GM10248 (cell line): ENCODE data around the gene CACNG1.

ENCODE experiments used
- CTCF ChIA-PET: fragments of 300-600 bp; sonication (Branson Sonifier 250); formaldehyde crosslinking; extraction: SDS; loops from one replicate; lab custom pipeline; 2021; ENCODE audit warnings: antibody characterized with exemption; lab: Yijun Ruan, JAX
- POLR2A ChIA-PET: fragments of 350-650 bp; sonication (Branson Sonifier 250); formaldehyde crosslinking; extraction: SDS; loops from one replicate; lab custom pipeline; 2020; ENCODE audit warnings: antibody characterized with exemption; lab: Yijun Ruan, JAX
- DNase-seq: peaks from one replicate; pipeline ENCODE4 v3.0.0; 2012; ENCODE audit errors: extremely low spot score
- TF ChIP-seq, protein P1 (sequence below): IDR thresholded peaks from 2 replicates; pipeline ENCODE4 v1.5.1; 2012; ENCODE audit warnings: mild to moderate bottlenecking, low read depth; ENCODE audit errors: extremely low read depth, missing control alignments, control extremely low read depth

The CACNG1 gene

GRCh38 chr17:67056746-67057490, 12.6 kb downstream of the CACNG1 start:
- TF ChIP-seq, protein P1, sequence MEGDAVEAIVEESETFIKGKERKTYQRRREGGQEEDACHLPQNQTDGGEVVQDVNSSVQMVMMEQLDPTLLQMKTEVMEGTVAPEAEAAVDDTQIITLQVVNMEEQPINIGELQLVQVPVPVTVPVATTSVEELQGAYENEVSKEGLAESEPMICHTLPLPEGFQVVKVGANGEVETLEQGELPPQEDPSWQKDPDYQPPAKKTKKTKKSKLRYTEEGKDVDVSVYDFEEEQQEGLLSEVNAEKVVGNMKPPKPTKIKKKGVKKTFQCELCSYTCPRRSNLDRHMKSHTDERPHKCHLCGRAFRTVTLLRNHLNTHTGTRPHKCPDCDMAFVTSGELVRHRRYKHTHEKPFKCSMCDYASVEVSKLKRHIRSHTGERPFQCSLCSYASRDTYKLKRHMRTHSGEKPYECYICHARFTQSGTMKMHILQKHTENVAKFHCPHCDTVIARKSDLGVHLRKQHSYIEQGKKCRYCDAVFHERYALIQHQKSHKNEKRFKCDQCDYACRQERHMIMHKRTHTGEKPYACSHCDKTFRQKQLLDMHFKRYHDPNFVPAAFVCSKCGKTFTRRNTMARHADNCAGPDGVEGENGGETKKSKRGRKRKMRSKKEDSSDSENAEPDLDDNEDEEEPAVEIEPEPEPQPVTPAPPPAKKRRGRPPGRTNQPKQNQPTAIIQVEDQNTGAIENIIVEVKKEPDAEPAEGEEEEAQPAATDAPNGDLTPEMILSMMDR = no peak
- ChIA-PET CTCF (interaction anchor here (1.0 kb wide), 1 partner anchor 49 kb away, joined by 3 read pairs; no protein-coding TSS in a partner anchor), POLR2A (no interaction called here)
- DNase-seq = no peak

- ChIA-PET POLR2A (no interaction called here), CTCF (no interaction called here)
Measured at GRCh38 chr17:67058036-67058435, 13.7 kb downstream of the CACNG1 start.

DNA sequence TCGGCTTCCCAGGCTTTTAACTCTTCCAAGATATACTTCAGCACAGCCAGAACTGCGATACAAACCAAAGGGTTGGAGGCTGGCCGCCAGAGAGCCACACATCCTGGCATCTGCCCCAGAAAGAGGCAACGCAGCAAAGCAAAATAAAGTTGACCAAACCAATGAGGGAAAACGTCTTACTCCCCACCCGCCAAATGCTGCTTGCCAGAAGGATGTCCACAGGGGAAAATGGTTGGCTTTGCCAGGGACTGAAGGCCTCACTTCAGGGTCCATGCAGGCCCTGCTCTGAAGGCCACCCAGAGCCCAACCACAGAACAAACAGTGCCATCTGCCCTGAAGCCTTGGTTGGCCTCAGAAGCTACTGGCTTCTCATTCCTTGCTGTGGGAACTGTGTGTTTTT, 15.0 kb downstream of the CACNG1 start:
- CTCF ChIA-PET = no interaction called here
- TF ChIP-seq, protein P1 = no peak
- no peak for DNase-seq
- POLR2A ChIA-PET = no interaction called here

More at GRCh38 chr17:67058036-67058435, 13.7 kb downstream of the CACNG1 start:
- no peak for DNase-seq
- TF ChIP-seq, protein P1 = no peak

DNA sequence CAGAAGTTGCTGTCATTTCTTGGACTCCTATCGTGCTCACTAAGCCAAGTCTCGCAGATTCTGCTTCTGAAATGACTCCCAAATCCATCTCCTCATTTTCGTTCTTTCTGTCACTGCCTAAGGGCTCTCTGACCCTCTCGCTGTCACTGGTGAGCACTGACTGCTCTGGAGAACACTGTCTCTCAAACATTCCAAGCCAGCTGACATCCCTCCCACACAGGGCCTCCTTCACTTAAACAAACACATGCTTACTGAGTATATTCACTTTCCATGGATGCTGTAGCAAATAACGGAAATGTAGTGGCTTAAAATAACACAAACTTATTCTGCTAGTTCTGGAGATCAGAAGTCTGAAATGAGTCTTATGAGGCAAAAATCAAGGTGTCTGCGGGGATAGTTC, 18.8 kb downstream of the CACNG1 start:
- CTCF ChIA-PET = no interaction called here
- TF ChIP-seq, protein P1 = no peak
- POLR2A ChIA-PET = no interaction called here
- no peak for DNase-seq

DNA sequence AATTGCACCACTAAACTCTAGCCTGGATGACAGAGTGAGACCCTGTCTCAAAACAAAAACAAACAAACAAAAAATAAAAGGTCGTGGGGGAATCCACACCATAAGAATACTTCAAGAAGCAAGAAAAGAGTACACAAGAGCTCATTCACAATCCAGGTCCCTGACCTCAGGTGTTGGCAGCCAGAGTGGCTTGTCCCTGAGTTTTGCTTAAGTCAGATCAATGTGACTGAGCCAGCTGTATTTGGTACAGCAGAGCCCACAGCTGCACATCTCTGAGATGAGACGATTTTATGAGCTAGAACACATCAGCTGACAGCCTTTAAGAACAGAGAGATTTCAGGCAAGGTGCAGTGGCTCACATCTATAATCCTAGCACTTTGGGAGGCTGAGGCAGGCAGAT, 22.4 kb downstream of the CACNG1 start:
- no peak for DNase-seq
- CTCF ChIA-PET = interaction anchor here (1.6 to 4.6 kb wide), 2 partner anchors 12 to 15 kb away, joined by 6 to 17 read pairs; no protein-coding TSS in a partner anchor

DNA sequence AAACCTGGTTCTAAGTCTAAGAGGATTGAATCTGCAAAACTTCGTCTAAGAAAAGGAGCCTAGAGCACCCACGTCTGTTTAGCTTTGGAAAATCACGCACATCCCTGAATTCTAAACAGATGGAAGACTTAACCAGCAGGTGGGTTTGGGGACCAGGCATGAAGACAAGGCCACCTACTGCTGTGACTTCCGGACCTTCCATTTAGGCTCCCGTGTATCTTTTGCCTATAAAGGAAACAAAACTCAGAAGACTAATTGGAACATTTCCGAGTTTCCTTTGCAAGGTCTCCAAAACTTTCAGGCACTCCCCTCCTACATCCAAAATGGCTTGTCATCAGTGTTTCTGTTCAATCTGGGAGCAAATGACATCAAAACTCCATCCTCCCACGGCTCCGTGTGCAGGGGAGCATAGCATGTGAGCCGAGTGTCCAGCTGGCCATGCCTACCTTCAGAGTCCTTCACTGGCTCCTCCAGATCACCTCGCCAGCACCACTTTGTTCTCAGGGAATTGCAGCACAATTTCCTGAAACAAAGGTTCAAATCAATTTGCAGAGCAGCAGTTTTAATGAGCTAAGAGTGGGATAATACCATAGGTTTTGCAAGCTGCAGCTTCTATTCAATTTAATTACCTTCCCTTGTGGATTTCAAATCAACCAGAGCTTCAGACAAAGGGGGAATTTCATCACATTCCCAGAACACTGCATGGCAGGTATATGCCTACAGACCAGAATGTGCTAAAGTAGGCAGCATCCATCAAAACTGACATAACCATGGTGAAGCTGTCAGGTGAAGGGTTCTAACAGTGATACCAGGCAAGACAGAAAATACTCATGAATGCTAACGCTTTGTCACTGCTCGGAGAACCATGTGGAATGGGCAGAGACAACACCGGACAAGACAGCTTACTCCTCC, 23.5 kb downstream of the CACNG1 start:
- no peak for DNase-seq
- ChIA-PET POLR2A (no interaction called here), CTCF (interaction anchor here (0.6 to 4.6 kb wide), 4 partner anchors 10 to 308 kb away, joined by 3 to 17 read pairs (median 4); no protein-coding TSS in a partner anchor)
- TF ChIP-seq, protein P1 = no peak

More for the DNA sequence above, 22.4 kb downstream of the CACNG1 start:
- TF ChIP-seq, protein P1 = no peak
- POLR2A ChIA-PET = no interaction called here
